GM12878 (cell line): Measurements from ENCODE around the gene ZNF839. TPM values are rescaled to one million over a fixed set of nuclear protein-coding genes. Genes with fewer than 3 reads are reported as not detected.

Experiments
- ASH2L ChIP-seq: fragments of 300-600, 200-600 bp; sonication (generic); IDR thresholded peaks from 2 replicates; pipeline ENCODE4 v1.6.1; 2017; ENCODE audit warnings: low read depth, mild to moderate bottlenecking, borderline replicate concordance
- ATF2 ChIP-seq: IDR thresholded peaks from 2 replicates; pipeline ENCODE4 v1.6.1; 2012; ENCODE audit warnings: low read length, inconsistent platforms
- CBX3 ChIP-seq: fragments of 200-600 bp; sonication (generic); IDR thresholded peaks from 2 replicates; pipeline ENCODE4 v1.6.1; 2016; ENCODE audit warnings: low read depth, borderline replicate concordance
- E2F4 ChIP-seq: IDR thresholded peaks from 2 replicates; pipeline ENCODE4 v1.6.1; 2012; ENCODE audit warnings: low read depth, low read length, improper control_type of control experiment
- HDAC6 ChIP-seq: fragments of 200-600 bp; sonication (generic); IDR thresholded peaks from one replicate; pipeline ENCODE4 v1.8.0; 2017; ENCODE audit warnings: antibody characterized with exemption; ENCODE audit not compliant: unreplicated experiment
- IKZF2 ChIP-seq, 2 experiments: fragments of 450-650 bp; IDR thresholded peaks; 2 replicates each; pipeline ENCODE4 v1.6.1; 2017; ENCODE audit warnings: mild to moderate bottlenecking in 2 of 2, moderate library complexity in 2 of 2
- IRF4 ChIP-seq: IDR thresholded peaks from 2 replicates; pipeline ENCODE4 v1.6.1; 2011; ENCODE audit warnings: low read depth, low read length
- JUNB ChIP-seq: IDR thresholded peaks from 2 replicates; pipeline ENCODE4 v1.6.1; 2016; ENCODE audit warnings: antibody characterized with exemption, mild to moderate bottlenecking
- MAX ChIP-seq: IDR thresholded peaks from 2 replicates; pipeline ENCODE4 v1.6.1; 2012; ENCODE audit warnings: low read depth, low read length, improper control_type of control experiment
- MTA2 ChIP-seq: fragments of 450-650 bp; IDR thresholded peaks from 2 replicates; pipeline ENCODE4 v1.6.1; 2016; ENCODE audit warnings: low read depth, mild to moderate bottlenecking, moderate library complexity
- NFXL1 ChIP-seq: fragments of 450-650 bp; IDR thresholded peaks from 2 replicates; pipeline ENCODE4 v1.6.1; 2017; ENCODE audit warnings: antibody characterized with exemption, mild to moderate bottlenecking, borderline replicate concordance
- SIX5 ChIP-seq: IDR thresholded peaks from 2 replicates; pipeline ENCODE4 v1.6.1; 2011; ENCODE audit warnings: mild to moderate bottlenecking, low read depth, low read length, moderate library complexity; ENCODE audit not compliant: severe bottlenecking
- SMAD5 ChIP-seq: IDR thresholded peaks from 2 replicates; pipeline ENCODE4 v1.6.1; 2016; ENCODE audit warnings: antibody characterized with exemption, low read depth
- SP1 ChIP-seq: IDR thresholded peaks from one replicate; pipeline ENCODE4 v1.6.1; 2011; ENCODE audit warnings: low read depth, low read length
- SUPT20H ChIP-seq: IDR thresholded peaks from 2 replicates; pipeline ENCODE4 v1.6.1; 2011; ENCODE audit warnings: low read depth, mild to moderate bottlenecking, low read length, moderate library complexity, borderline replicate concordance; ENCODE audit not compliant: control insufficient read depth
- TCF7 ChIP-seq: IDR thresholded peaks from 2 replicates; pipeline ENCODE4 v1.6.1; 2014; ENCODE audit warnings: antibody characterized with exemption, borderline replicate concordance
- ZBED1 ChIP-seq: IDR thresholded peaks from 2 replicates; pipeline ENCODE4 v1.6.1; 2016; ENCODE audit warnings: borderline replicate concordance
- ZBTB33 ChIP-seq: fragments of 450-650 bp; IDR thresholded peaks from 2 replicates; pipeline ENCODE4 v1.6.1; 2017; ENCODE audit warnings: mild to moderate bottlenecking
- ZBTB4 ChIP-seq: fragments of 450-650 bp; formaldehyde crosslinking; IDR thresholded peaks from 2 replicates; pipeline ENCODE4 v1.4.0; 2022; ENCODE audit warnings: mild to moderate bottlenecking, moderate library complexity
- ZNF384 ChIP-seq: IDR thresholded peaks from 2 replicates; pipeline ENCODE4 v1.6.1; 2012; ENCODE audit warnings: low read depth, mild to moderate bottlenecking, low read length, improper control_type of control experiment, borderline replicate concordance
- ZSCAN29 ChIP-seq: fragments of 450-650 bp; IDR thresholded peaks from 2 replicates; pipeline ENCODE4 v1.6.1; 2017; ENCODE audit warnings: mild to moderate bottlenecking, moderate library complexity
- polyA plus RNA-seq, 11 experiments: library from polyadenylated mRNA; depleted of rRNA in 4 of 11; unstranded in 6 of 11; stranded (reverse) in 5 of 11; fragments of >200 nt; fragmentation: Nextera tagmentation in 4 of 11; fragmentation: Illumina TruSeq in 1 of 11; extraction: Ambion mirVana in 4 of 11; extraction: Trizol in 1 of 11; gene quantifications; 1 replicate in 1 of 11; 2 replicates in 10 of 11; pipeline versions ENCODE4 v1.2.1 to v1.2.3, GENCODE V29; 2011 to 2016; ENCODE audit warnings: inconsistent platforms in 2 of 11, missing spikeins in 2 of 11, low read depth in 1 of 11
- total RNA-seq, 4 experiments: library from RNA; depleted of rRNA in 3 of 4; stranded (reverse); fragments of >200 nt in 3 of 4; fragmentation: Illumina TruSeq in 1 of 4; extraction: Trizol in 1 of 4; gene quantifications; 2 replicates each; pipeline versions ENCODE4 v1.2.1 to v1.2.3, GENCODE V29; 2013 to 2021

ZNF839 gene
- total and polyA plus RNA-seq, 10 of the 15 experiments (the other 5 are each of a cell fraction or from before 2014, with no cell fraction given) = 1.4 to 14.4 (median 8.6) TPM

- TF ChIP-seq E2F4 (no peak), ZBTB33 (no peak), MTA2 (no peak), NFXL1 (0 out of 2 replicates have a peak, but pooled peaks have one; percentile 44), HDAC6 (no peak), JUNB (no peak), IRF4 (peak; percentile 24; the same call in 1 of the 2 replicates), CBX3 (no peak), ATF2 (no peak), TCF7 (peak; percentile 61), SMAD5 (no peak), ZBED1 (no peak), MAX (no peak), ASH2L (0 out of 2 replicates have a peak, but pooled peaks have one; percentile 15), ZBTB4 (no peak), IKZF2 (IDR thresholded peaks at IDR 0.05) (peak; percentile 13 to 41; a peak in 2 of 4 replicates), SIX5 (no peak), ZNF384 (peak; percentile 75; the same call in 1 of the 2 replicates), ZSCAN29 (peak; percentile 92), SUPT20H (no peak), SP1 (no peak)
Measured at GRCh38 chr14:102316743-102317563, 2.6 kb upstream of the ZNF839 start (continued).
